ENCODE measurements around the gene AGBL4.

The AGBL4 gene

DNA sequence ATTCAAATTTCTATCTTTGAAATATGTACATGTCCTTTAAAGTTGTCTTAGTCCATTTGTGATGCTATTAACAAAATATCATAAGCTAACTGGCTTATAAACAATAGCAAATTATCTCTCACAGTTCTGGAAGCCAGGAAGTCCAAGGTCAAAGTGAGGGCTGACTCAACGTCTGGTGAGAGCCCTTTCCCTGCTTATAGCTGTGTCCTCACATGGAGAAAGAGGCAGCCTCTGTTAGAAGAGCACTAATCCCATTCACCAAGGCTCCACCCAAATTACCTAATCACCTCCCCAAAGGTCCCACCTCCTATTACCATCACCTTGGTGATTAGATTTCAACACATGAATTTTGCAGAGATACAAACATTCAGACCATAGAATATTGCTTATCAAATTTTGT lies 797.0 kb downstream of the AGBL4 start:
- H3K4me1 Mint-ChIP-seq, result no peaks in the 10 kb centered on the region
- ATAC-seq (no peak), DNase-seq (no peak)
- H3K27me3 Mint-ChIP-seq, result no peaks in the 10 kb centered on the region
- H3K4me3 Mint-ChIP-seq, result no peak overlapping the region
- no peak overlapping the region for H3K27ac Mint-ChIP-seq
- no peaks in the 10 kb centered on the region for H3K9me3 Mint-ChIP-seq

DNA sequence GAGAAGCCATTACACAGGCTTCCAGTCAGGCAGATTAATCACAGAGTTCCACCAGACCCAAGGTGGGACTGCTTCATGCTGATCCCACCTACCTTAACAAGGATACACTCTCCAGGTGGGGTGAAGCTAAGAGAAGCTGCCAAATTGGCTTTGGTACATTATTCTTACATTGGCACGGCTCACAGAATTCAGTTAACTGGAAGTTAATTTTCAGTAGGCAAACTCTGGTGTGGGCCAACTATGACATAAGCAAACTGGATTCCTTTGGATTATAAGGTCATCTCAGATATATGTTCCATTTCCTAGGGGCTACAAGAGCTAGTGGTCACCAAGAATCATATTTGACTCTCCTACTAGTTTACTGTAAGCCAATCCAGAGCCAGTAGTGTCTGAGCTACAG lies 798.3 kb downstream of the AGBL4 start:
- no peak for ATAC-seq
- H3K4me1 Mint-ChIP-seq, result no peaks in the 10 kb centered on the region
- no peak overlapping the region for H3K27ac Mint-ChIP-seq
- H3K9me3 Mint-ChIP-seq, result no peaks in the 10 kb centered on the region
- no peaks in the 10 kb centered on the region for H3K27me3 Mint-ChIP-seq
- DNase-seq, result no peak
- no peak overlapping the region for H3K4me3 Mint-ChIP-seq

DNA sequence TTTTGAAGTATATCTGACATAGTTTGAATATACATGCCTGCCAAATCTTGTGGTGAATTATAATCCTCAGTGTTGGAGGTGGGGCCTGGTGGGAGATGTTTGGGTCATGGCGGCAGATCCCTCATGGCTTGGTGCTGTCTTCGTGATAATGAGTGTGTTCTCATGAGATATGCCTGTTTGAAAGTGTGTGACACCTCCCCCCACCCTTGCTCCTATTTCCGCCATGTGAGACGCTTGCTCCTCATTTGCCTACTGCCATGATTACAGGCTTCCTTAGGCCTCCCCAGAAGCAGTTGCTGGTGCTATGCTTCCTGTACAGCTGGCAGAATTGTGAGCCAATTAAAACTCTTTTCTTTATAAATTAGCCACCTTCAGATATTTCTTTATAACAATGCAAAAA lies 810.5 kb downstream of the AGBL4 start:
- Mint-ChIP-seq H3K27me3 (peaks cover 8% of the 10 kb centered on the region), H3K27ac (no peak overlapping the region), H3K4me3 (no peak overlapping the region), H3K4me1 (no peaks in the 10 kb centered on the region), H3K9me3 (no peaks in the 10 kb centered on the region)
- ATAC-seq, result no peak
- no peak for DNase-seq

DNA sequence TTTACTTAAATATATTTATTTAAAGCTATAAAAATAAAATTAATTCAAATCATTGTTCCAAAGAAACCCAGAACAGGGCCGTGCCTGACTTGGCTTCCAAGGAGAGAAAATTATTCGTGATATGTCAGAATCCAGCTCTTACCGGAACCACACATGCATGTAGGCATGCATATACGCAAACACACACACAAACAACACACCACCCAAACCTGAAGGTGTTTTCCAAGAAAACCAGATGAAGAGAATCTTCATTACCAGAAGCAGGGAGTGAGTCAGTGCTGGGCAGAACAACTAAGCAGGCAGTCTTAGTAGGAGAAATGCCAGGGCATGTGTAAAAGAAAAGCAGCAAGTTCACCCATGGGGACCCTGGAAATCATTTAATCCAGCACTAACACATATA lies 815.0 kb downstream of the AGBL4 start:
- no peak for DNase-seq
- H3K27me3 Mint-ChIP-seq, result no peaks in the 10 kb centered on the region
- no peaks in the 10 kb centered on the region for H3K4me1 Mint-ChIP-seq
- no peak overlapping the region for H3K4me3 Mint-ChIP-seq
- H3K27ac Mint-ChIP-seq, result no peak overlapping the region
- no peak for ATAC-seq
- no peaks in the 10 kb centered on the region for H3K9me3 Mint-ChIP-seq

DNA sequence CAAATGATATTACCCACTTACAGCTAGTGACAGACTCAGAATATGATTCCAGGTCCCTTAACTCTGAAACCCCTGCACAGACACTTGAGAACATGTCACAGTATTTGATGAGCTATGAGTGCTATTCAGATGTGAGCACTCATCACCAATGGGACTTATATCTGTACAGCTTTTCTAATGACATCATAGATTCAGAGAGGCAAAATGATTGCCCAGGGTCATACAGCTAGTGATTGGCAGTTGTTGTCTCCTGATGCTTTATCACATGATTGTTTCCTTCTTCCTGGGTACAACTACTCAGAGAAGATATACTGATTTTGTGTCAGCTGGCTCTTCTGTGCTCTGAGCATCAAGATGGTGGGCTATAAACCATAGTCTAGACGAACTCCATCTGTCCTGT lies 819.0 kb downstream of the AGBL4 start:
- Mint-ChIP-seq H3K4me3 (no peak overlapping the region), H3K9me3 (peaks cover 0 to 11% of the 10 kb centered on the region in 2 donors), H3K27ac (no peak overlapping the region), H3K27me3 (peaks cover 7% of the 10 kb centered on the region), H3K4me1 (no peaks in the 10 kb centered on the region)
- ATAC-seq (no peak), DNase-seq (no peak)

DNA sequence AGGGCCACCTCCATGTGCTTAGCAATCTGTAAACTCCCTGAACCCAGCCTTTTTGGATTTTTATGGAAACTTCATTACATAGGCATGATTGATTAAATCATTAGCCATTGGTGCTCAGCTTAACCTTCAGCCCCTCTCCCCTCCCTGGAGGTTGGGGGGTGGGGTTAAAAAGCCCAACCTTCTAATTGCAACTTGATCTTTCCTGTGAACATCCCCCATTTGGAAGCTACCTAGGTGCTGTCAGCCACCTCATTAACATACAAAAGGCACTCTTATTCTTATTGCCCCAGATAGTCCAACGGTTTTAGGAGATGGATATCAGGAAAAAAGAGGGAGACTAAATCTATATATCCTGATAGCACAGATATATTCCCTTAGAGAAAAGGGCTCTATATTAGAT lies 823.0 kb downstream of the AGBL4 start:
- no peak for ATAC-seq
- H3K9me3 Mint-ChIP-seq, result peaks cover 7 to 26% of the 10 kb centered on the region in 2 donors
- no peak for DNase-seq
- no peaks in the 10 kb centered on the region for H3K4me1 Mint-ChIP-seq
- peaks cover 13% of the 10 kb centered on the region for H3K27me3 Mint-ChIP-seq
- no peak overlapping the region for H3K27ac Mint-ChIP-seq
- no peak overlapping the region for H3K4me3 Mint-ChIP-seq

DNA sequence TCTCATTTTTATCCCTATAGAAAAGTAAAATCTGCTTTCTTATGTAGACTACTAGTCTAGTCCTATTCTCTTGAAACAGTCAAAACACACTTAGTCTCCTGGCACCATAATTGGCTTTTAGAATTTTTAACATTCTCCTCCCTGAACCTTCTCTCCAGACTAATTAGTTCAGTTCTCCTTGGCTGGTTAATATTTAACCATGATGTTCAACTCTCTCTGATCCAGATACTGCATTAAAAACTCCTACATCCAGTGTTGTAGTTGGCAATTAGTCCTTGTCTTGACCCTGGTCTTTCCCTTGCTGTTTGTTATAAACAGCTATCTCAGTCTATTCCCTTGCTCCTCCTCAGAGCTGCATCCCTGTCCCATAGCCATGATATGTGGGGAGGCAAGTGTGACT lies 824.2 kb downstream of the AGBL4 start:
- Mint-ChIP-seq H3K9me3 (peaks cover 16 to 37% of the 10 kb centered on the region in 2 donors), H3K4me3 (no peak overlapping the region), H3K4me1 (no peaks in the 10 kb centered on the region), H3K27ac (no peak overlapping the region), H3K27me3 (peaks cover 13% of the 10 kb centered on the region)
- DNase-seq (no peak), ATAC-seq (no peak)

DNA sequence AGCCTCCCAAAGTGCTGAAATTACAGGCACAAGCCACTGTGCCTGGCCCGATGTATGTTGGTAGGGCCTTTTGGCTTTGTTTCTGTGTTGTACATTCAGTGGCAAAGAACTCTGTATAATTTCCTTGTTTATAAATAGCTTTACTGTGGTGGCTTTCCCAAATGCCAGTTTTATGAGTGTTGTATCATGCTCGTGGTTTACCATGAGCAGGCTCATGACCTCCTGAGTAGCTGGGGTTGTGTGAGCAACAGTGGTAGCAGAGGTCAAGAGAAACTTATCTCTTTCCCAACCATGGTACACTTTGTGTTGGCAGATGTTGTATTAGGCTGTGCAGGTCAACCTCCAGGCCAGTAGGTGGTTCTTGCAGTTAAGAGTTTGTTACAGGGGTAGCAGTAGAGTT lies 826.7 kb downstream of the AGBL4 start:
- ATAC-seq, result no peak
- Mint-ChIP-seq H3K9me3 (peaks cover 16 to 37% of the 10 kb centered on the region in 2 donors), H3K4me1 (no peaks in the 10 kb centered on the region), H3K27ac (no peak overlapping the region), H3K27me3 (peaks cover 13% of the 10 kb centered on the region), H3K4me3 (no peak overlapping the region)
- no peak for DNase-seq

DNA sequence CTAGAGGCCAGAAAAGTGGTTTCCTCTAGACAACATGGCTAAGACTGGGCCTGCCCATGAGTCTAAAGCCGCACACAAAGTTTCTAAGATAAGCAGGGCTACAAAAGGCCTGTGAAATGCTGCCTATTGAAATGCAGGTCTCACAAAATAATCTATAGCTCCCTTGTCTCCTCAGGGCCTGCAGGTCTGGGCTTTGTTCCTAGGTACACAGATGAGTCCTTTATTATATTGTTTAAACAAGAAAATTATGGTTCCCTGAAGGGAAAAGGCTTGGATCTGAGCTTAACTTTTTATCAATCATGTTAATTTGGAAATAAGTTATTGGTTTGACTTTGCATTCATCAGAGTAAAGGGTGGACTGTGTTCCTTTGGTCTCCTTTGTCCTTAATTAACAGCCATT lies 833.6 kb downstream of the AGBL4 start:
- ATAC-seq (no peak), DNase-seq (no peak)
- no peaks in the 10 kb centered on the region for H3K4me1 Mint-ChIP-seq
- H3K27ac Mint-ChIP-seq, result no peak overlapping the region
- peaks cover 18 to 33% of the 10 kb centered on the region in 2 donors for H3K9me3 Mint-ChIP-seq
- no peaks in the 10 kb centered on the region for H3K27me3 Mint-ChIP-seq
- no peak overlapping the region for H3K4me3 Mint-ChIP-seq

DNA sequence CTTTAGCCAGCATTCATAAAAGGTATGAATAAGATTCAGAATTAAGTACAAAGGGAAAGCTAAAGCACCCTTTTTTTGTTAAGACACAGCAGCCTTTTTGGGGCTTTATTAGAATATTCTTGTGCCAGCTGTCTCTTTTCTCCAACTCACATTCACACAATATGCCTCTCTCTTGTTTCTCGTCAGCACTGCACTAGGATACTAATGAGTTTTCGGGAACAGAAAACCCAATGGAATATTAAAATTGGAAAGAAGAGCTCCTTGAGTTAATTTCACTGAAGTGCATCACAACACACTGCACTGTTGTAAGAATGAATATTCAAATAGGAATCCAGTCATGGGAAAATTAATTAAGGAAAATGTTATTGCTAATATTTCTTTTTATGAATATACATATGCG lies 836.7 kb downstream of the AGBL4 start:
- Mint-ChIP-seq H3K4me3 (no peak overlapping the region), H3K27ac (no peak overlapping the region), H3K4me1 (no peaks in the 10 kb centered on the region), H3K27me3 (no peaks in the 10 kb centered on the region), H3K9me3 (peaks cover 14 to 24% of the 10 kb centered on the region in 2 donors)
- DNase-seq (no peak), ATAC-seq (no peak)

DNA sequence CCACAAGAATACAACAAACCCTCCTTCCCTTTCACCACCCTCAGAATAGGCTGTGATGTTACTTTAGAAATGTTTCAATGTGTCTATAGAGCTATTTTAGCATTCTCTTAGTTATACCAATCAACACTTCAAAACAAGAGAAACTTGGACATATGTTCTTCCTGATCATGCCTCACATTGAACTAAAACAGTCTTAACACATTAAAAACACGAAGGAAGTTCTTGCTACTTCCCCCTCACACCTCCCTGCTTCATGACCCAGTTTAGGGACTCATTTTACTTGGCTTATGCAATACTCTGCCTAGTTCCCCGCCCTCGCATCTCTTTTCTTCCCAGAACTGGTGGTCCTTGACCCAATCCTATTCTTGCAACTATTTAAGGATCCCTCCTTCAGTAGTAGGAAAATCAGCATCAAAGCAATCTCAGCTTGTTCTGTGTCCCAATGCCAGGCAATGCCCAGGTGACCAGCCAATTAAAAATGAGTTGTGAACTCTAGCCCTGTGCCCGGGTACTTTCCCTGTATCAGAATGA lies 838.2 kb downstream of the AGBL4 start:
- ATAC-seq, result no peak
- Mint-ChIP-seq H3K27ac (no peak overlapping the region), H3K4me1 (no peaks in the 10 kb centered on the region), H3K27me3 (no peaks in the 10 kb centered on the region), H3K9me3 (peaks cover 14 to 24% of the 10 kb centered on the region in 2 donors), H3K4me3 (no peak overlapping the region)
- no peak for DNase-seq

DNA sequence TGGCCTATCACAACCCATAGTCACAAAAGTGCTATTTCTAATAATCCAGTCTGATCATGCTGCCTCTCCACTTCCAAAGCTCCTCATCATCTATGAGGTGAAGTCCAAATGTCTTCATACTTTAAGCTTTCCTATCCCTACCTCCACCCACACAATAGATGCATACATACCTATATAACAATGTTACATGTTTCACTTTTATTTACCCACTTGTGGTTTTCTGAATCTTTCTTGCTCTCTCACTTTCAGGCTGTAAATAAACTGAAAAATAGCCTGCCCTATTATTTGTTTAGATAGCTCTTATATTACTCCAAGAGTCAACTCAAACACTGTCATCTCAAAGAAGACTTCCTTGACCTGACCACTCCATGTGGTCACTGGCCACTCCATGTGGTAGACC lies 840.3 kb downstream of the AGBL4 start:
- no peaks in the 10 kb centered on the region for H3K27me3 Mint-ChIP-seq
- no peak for ATAC-seq
- no peak for DNase-seq
- H3K9me3 Mint-ChIP-seq, result peaks cover 14 to 24% of the 10 kb centered on the region in 2 donors
- H3K4me1 Mint-ChIP-seq, result no peaks in the 10 kb centered on the region
- H3K27ac Mint-ChIP-seq, result no peak overlapping the region
- no peak overlapping the region for H3K4me3 Mint-ChIP-seq

DNA sequence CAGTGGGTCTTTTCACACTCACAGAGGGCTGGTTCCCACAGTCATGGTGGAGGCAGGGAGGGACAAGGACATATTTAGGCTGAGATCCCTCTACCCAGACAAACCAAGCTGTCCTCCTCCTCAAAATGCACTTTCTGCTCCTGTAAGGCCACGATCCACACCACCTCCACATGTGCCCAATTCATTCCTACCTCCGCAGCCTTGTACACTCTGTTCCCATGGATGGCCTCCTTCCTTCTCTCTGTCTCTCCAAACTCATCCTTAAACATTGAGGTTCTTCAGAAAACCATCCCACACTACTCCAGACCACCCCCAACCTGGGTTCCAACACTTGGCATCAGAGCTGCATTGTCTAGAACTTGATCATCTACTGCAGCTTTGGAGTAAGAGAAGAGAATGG lies 842.7 kb downstream of the AGBL4 start:
- H3K9me3 Mint-ChIP-seq, result peaks cover 7 to 13% of the 10 kb centered on the region in 2 donors
- H3K4me3 Mint-ChIP-seq, result no peak overlapping the region
- H3K4me1 Mint-ChIP-seq, result no peaks in the 10 kb centered on the region
- DNase-seq (no peak), ATAC-seq (no peak)
- H3K27me3 Mint-ChIP-seq, result no peaks in the 10 kb centered on the region
- no peak overlapping the region for H3K27ac Mint-ChIP-seq

DNA sequence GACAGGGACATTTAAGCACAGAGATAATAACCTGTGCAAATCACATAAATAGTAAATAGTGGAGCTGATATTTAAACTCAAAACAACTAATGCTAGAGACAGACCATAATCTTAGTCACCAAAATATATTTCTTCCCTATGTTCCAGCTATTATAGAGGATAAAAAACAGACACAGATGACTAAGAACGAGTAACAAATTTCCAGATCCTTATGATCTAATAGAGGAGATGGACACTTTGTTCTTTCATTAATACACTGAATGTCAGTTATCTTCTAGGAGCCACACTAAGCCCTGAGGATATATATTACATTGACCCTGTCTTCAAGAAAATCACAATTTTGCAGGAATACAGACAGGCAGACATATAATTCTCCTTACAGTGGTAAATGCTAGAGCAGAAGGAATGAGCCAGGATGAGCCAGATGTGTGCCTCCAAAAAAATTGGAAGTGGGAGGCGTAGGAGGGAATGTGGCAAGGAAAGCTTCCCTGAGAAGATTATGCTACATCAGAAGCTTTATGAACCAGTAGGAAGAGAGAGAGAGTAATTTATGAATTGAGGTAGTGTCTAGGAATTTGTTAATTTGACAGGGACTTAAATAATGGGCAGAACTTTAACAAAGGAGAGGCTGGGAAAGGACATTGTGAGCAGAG lies 851.7 kb downstream of the AGBL4 start:
- no peaks in the 10 kb centered on the region for H3K4me1 Mint-ChIP-seq
- H3K4me3 Mint-ChIP-seq, result no peak overlapping the region
- no peak for DNase-seq
- H3K27me3 Mint-ChIP-seq, result no peaks in the 10 kb centered on the region
- ATAC-seq, result no peak
- H3K9me3 Mint-ChIP-seq, result no peaks in the 10 kb centered on the region
- H3K27ac Mint-ChIP-seq, result no peak overlapping the region

DNA sequence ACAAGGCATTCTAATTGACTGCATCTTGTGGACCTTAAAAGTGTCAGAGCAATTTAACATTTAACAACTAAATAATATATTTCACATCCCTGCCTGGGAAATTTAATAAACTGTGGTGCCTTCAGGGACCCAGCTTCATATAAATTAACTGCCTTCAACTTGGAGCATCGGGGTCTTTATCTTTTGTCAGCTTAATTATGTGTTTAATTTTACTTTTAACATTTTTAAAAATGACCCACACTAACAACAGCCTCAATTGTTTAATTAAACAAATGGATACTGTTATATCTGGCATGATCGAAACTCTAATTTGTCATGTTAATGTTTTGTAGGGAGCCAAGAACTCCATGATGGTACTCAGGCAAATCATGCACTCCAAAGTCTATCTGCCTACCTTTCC lies 857.7 kb downstream of the AGBL4 start:
- H3K4me3 Mint-ChIP-seq, result no peak overlapping the region
- no peaks in the 10 kb centered on the region for H3K9me3 Mint-ChIP-seq
- no peak overlapping the region for H3K27ac Mint-ChIP-seq
- no peaks in the 10 kb centered on the region for H3K4me1 Mint-ChIP-seq
- DNase-seq, result no peak
- H3K27me3 Mint-ChIP-seq, result no peaks in the 10 kb centered on the region
- no peak for ATAC-seq

DNA sequence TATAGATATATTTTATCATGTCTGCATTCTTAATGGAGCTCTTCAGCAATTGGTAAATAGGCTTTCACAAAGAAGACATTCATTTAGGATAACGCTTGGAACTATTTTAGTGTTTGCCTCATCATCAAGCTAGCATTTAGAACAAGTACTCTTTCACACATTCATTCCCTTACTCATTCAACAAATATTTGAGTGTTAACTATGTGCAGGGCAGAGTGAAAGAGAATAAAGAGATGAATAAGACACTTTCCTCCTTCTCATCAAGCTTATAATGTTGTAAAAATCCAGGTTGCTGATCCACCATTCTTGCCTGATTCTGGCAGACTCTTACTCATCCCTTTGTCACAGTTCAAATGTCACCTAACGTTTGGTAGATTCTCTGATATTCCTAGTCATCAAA lies 860.7 kb downstream of the AGBL4 start:
- Mint-ChIP-seq H3K4me3 (no peak overlapping the region), H3K9me3 (no peaks in the 10 kb centered on the region), H3K27me3 (no peaks in the 10 kb centered on the region), H3K4me1 (no peaks in the 10 kb centered on the region), H3K27ac (no peak overlapping the region)
- no peak for DNase-seq
- no peak for ATAC-seq

DNA sequence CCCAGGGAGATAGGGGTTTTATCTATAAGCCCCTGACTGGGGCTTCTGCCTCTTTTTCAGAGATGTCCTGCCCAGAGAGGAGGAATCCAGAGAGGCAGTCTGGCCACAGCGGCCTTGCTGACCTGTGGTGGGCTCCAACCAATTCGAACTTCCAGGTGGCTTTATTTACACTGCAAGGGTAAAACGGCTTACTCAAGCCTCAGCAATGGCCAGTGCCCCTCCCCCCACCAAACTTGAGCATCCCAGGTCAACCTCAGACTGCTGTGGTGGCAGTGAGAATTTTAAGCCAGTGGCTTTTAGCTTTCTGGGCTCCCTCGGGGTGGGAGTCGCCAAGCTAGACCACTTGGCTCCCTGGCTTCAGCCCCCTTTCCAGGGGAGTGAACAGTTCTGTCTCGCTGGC lies 863.1 kb downstream of the AGBL4 start:
- Mint-ChIP-seq H3K4me1 (no peaks in the 10 kb centered on the region), H3K9me3 (no peaks in the 10 kb centered on the region), H3K27ac (no peak overlapping the region), H3K27me3 (no peaks in the 10 kb centered on the region), H3K4me3 (no peak overlapping the region)
- no peak for DNase-seq
- no peak for ATAC-seq

Data from stimulated activated naive CD8-positive, alpha-beta T cell treated with anti-CD3 and anti-CD28 coated beads, Interleukin-15, amount 100 ng/mL, for 72 hours (primary cell).